Natural killer cell (primary cell): ENCODE measurements around the gene ELMO1. TPM values are rescaled to one million over a fixed set of nuclear protein-coding genes. Genes with fewer than 3 reads are reported as not detected.

Experiments
- ATAC-seq, 3 donors: fragments of 150-1000 bp in 2 of 3; fragments of 200-7000 bp in 1 of 3; cut with Tn5 transposase; 1 replicate in 1 of 3; 2 replicates in 2 of 3; pipeline ENCODE4 v1.10.0; 2021; ENCODE audit warnings: mild to moderate bottlenecking in 2 of 3, moderate library complexity in 2 of 3
- DNase-seq, 2 donors: peaks; one replicate each; pipeline versions ENCODE4 v3.0.0 to v3.0.0-alpha.2; 2013 to 2021; ENCODE audit warnings: mixed read lengths in 1 of 2
- H3K27ac ChIP-seq: one replicate; pipeline ENCODE4 v1.5.1; 2013; ENCODE audit warnings: mild to moderate bottlenecking, low read length
- H3K27me3 ChIP-seq: one replicate; pipeline ENCODE4 v1.6.1; 2013; ENCODE audit warnings: low read length; ENCODE audit not compliant: control insufficient read depth, insufficient read depth
- H3K36me3 ChIP-seq: one replicate; pipeline ENCODE4 v1.6.1; 2013; ENCODE audit warnings: low read length; ENCODE audit not compliant: control insufficient read depth, insufficient read depth
- H3K4me1 ChIP-seq: one replicate; pipeline ENCODE4 v1.6.1; 2013; ENCODE audit warnings: low read length; ENCODE audit not compliant: control insufficient read depth, insufficient read depth
- H3K4me3 ChIP-seq: one replicate; pipeline ENCODE4 v1.5.1; 2013; ENCODE audit warnings: low read length
- H3K9me3 ChIP-seq: one replicate; pipeline ENCODE4 v1.6.1; 2013; ENCODE audit warnings: low read length; ENCODE audit not compliant: control insufficient read depth, insufficient read depth
- H3K27ac Mint-ChIP-seq, 2 donors: one replicate each; pipeline ENCODE4 v1.8.0; 2022; ENCODE audit warnings: mild to moderate bottlenecking in 2 of 2, mixed read lengths in 2 of 2, moderate library complexity in 1 of 2
- H3K27me3 Mint-ChIP-seq, 2 donors: one replicate each; pipeline ENCODE4 v1.8.0; 2022; ENCODE audit warnings: low read depth in 2 of 2, mixed read lengths in 2 of 2
- H3K36me3 Mint-ChIP-seq: one replicate; pipeline ENCODE4 v1.8.0; 2022; ENCODE audit warnings: mixed read lengths
- H3K4me1 Mint-ChIP-seq, 2 donors: one replicate each; pipeline ENCODE4 v1.8.0; 2022; ENCODE audit warnings: mixed read lengths in 2 of 2
- H3K4me3 Mint-ChIP-seq: one replicate; pipeline ENCODE4 v1.8.0; 2022; ENCODE audit warnings: mild to moderate bottlenecking, moderate library complexity, mixed read lengths
- H3K9me3 Mint-ChIP-seq, 2 donors: one replicate each; pipeline ENCODE4 v1.8.0; 2022; ENCODE audit warnings: mixed read lengths in 2 of 2
- WGBS: methylation state at CpG from one replicate; pipeline ENCODE4 v1.1.7; 2013; ENCODE audit warnings: missing lambda C conversion rate; ENCODE audit not compliant: insufficient coverage; 5-methylcytosine and 5-hydroxymethylcytosine counted together
- intact Hi-C: fragments of 100-400 bp; cut with micrococcal nuclease; formaldehyde crosslinking; loops from one replicate; pipeline ENCODE4 v1.14.2; 2022
- total RNA-seq, 4 donors: library from RNA; stranded (reverse); fragments of 120-200 nt in 1 of 4; gene quantifications; one replicate each; pipeline versions ENCODE4 v1.2.3 to v1.2.4, GENCODE V29; 2013 to 2022
- TF ChIP-seq, protein P1 (sequence below): fragments of 200-600 bp; IDR thresholded peaks from one replicate; pipeline ENCODE4 v1.8.0; 2022; ENCODE audit warnings: antibody characterized with exemption

ELMO1 gene
- total RNA-seq, 3 donors from 2014 or later (not counting 1 experiment from before 2014, with no cell fraction given) = 127 to 147 (median 130) TPM

DNA sequence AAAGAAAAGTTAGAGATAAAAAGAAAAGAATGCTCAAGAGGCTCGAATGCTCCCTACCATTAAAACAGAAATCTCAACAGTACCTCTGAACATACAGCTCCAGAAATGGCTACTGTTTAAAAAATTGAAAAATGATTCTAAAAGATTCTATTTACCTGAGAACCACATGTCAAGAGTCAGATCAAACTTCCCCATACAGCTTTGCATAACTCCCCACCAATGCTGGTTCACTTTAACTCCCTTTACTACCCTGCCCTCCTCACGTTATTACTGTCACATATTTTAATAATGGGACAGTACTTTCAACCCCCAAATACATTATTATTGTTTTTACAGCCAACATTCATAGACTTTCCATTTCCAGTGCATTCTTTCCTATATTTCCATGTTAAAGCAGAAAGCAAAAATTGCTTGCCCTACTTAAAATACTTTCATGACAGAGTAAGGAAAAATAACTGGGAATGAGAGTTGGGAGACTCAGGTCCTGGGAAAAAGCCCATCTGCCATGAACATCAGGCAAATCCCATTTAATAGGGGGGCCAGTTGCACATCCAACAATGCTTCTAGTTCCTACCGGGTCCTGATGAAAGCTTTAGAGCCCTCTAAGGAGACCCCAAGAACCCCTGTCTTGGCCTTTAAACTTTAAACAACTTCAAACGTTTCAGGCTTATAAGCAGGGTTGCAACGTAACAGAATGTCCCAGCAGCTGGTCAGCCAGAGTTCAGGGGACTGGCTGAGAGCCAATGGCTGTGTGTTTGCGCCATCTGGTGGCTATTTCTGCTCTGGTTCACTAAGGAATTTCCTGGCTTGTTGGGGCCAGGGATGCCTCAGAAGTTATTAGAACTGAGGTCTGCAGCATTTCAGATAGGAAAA lies 247.4 kb downstream of the ELMO1 start:
- ATAC-seq (peak; percentile 66 to 72 (median 70)), DNase-seq (peak; percentile 38 to 69)
- peaks cover 9 to 15% of the 10 kb centered on the region in 2 donors for H3K4me1 Mint-ChIP-seq
- peaks cover 25% of the 10 kb centered on the region for H3K36me3 ChIP-seq
- H3K27ac ChIP-seq = no peak overlapping the region
- no peaks in the 10 kb centered on the region for H3K27me3 Mint-ChIP-seq
- H3K4me1 ChIP-seq = no peaks in the 10 kb centered on the region
- H3K4me3 ChIP-seq = no peak overlapping the region
- H3K9me3 Mint-ChIP-seq = no peaks in the 10 kb centered on the region
- no peaks in the 10 kb centered on the region for H3K27me3 ChIP-seq
- no peak overlapping the region for H3K27ac Mint-ChIP-seq
- TF ChIP-seq, protein P1, sequence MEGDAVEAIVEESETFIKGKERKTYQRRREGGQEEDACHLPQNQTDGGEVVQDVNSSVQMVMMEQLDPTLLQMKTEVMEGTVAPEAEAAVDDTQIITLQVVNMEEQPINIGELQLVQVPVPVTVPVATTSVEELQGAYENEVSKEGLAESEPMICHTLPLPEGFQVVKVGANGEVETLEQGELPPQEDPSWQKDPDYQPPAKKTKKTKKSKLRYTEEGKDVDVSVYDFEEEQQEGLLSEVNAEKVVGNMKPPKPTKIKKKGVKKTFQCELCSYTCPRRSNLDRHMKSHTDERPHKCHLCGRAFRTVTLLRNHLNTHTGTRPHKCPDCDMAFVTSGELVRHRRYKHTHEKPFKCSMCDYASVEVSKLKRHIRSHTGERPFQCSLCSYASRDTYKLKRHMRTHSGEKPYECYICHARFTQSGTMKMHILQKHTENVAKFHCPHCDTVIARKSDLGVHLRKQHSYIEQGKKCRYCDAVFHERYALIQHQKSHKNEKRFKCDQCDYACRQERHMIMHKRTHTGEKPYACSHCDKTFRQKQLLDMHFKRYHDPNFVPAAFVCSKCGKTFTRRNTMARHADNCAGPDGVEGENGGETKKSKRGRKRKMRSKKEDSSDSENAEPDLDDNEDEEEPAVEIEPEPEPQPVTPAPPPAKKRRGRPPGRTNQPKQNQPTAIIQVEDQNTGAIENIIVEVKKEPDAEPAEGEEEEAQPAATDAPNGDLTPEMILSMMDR = peak; percentile 69
- H3K4me3 Mint-ChIP-seq = no peak overlapping the region
- peaks cover 21% of the 10 kb centered on the region for H3K36me3 Mint-ChIP-seq
- H3K9me3 ChIP-seq = no peaks in the 10 kb centered on the region
- intact Hi-C loops = no loop called here
- whole genome bisulfite sequencing = 56% methylated on average over 5 of the region's 6 CpGs

DNA sequence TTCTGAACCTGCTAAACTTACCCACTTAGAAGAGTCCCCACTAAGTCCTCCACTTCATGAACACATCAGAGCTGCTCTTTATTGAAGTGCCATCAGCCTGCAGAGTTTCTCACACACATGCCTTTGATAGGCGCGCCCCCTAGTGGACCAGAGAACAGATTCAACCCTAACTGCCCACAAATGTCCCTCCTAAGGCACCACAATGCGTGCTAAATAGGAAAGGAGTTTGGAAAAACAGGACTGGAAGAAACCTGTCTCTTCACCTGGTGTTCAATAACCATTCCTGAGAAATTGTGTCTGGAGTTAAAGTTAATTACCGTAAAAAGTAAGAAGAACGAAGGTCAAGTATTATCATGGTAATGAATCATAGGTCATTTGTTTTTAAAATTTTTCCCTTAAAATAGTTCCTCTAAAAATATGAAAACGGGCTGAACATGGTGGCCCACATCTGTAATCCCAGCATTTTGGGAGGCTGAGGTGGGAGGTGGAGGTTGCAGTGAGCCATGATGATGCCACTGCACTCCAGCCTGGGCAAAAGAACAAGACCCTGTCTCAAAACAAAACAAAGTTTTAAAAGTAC lies 249.7 kb downstream of the ELMO1 start:
- H3K4me1 Mint-ChIP-seq = peaks cover 6 to 29% of the 10 kb centered on the region in 2 donors
- TF ChIP-seq, protein P1 = peak; percentile 93
- ATAC-seq = peak; percentile 82 to 87 (median 86)

DNA sequence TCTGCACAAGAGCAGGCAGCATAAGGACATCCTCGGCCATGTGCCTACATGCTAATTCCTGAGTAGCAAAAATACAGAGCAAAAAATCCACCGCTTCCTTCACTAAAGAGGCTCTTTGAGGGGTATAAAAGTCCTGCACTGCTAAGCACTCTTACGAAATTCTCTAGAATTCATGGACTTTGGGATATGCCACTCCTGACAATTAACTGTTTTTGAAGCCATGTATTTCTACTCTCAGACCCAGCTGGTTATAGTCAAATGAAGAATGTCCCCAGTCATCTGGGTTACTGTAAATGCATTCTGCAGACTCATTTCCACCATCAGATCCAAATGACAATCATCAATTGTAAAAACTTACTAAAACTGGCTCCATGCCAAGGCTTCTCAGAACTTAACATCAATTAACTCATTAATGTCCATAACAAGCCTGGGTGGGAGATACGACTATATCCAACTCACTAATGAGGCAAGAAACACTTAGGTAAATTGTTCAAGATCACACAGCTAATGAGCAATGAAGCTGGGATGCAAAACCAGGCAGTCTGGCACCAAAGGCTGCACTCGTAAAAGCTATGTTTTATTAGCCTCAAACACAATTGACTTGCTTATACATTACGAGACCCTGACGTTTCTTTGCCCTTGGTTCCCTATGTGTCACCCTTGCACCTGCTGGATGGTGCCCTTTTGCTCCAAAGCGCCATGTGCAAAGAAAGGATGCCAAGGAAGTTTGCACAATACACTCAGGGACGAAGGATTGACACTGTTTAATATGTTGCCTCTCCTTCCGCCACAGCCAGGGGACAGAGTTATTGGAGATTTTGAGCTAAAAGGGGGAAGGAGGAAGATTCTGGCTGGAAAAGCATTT lies 250.4 kb downstream of the ELMO1 start:
- Histone ChIP-seq H3K36me3 (peaks cover 26% of the 10 kb centered on the region), H3K27me3 (no peaks in the 10 kb centered on the region), H3K9me3 (no peaks in the 10 kb centered on the region), H3K27ac (no peak overlapping the region), H3K4me3 (no peak overlapping the region), H3K4me1 (no peaks in the 10 kb centered on the region)
- intact Hi-C loops = loop anchor here (1.0 to 2.0 kb wide), 2 partner anchors 757 to 879 kb away; no protein-coding TSS in a partner anchor
- no peak overlapping the region for H3K27ac Mint-ChIP-seq
- peaks cover 8% of the 10 kb centered on the region for H3K36me3 Mint-ChIP-seq
- no peaks in the 10 kb centered on the region for H3K27me3 Mint-ChIP-seq
- 94% methylated on average over 10 of the region's 10 CpGs for WGBS
- H3K9me3 Mint-ChIP-seq = no peaks in the 10 kb centered on the region
- DNase-seq (no peak), ATAC-seq (no peak)
- H3K4me1 Mint-ChIP-seq = peaks cover 11 to 36% of the 10 kb centered on the region in 2 donors
- H3K4me3 Mint-ChIP-seq = no peak overlapping the region
- TF ChIP-seq, protein P1 = no peak

More for the DNA sequence above, 249.7 kb downstream of the ELMO1 start:
- Mint-ChIP-seq H3K27ac (no peak overlapping the region), H3K36me3 (peaks cover 14% of the 10 kb centered on the region), H3K9me3 (no peaks in the 10 kb centered on the region), H3K27me3 (no peaks in the 10 kb centered on the region), H3K4me3 (no peak overlapping the region)
- Histone ChIP-seq H3K27me3 (no peaks in the 10 kb centered on the region), H3K9me3 (no peaks in the 10 kb centered on the region), H3K27ac (no peak overlapping the region), H3K4me3 (no peak overlapping the region), H3K4me1 (no peaks in the 10 kb centered on the region), H3K36me3 (peaks cover 26% of the 10 kb centered on the region)
- DNase-seq = peak; percentile 73 to 85
- intact Hi-C loops = loop anchor here (1.0 to 2.0 kb wide), 3 partner anchors 712 to 880 kb away; no protein-coding TSS in a partner anchor
- 34% methylated on average over 4 of the region's 6 CpGs for WGBS
